ENCODE measurements around the gene SNAI3.

The SNAI3 gene

GRCh38 chr16:88721815-88722755, 35.8 kb upstream of the SNAI3 start:
- Histone ChIP-seq H3K4me1 (ENCODE audit: control insufficient read depth in 5 of 5, insufficient read depth in 5 of 5, low read length in 5 of 5) (peaks cover 0 to 24% (median 10%) of the 10 kb centered on the region in 5 donors), H3K9me3 (ENCODE audit: control insufficient read depth in 5 of 5, low read length in 5 of 5) (no peaks in the 10 kb centered on the region), H3K4me3 (ENCODE audit: low read depth in 1 of 5, low read length in 5 of 5) (no peak overlapping the region), H3K36me3 (ENCODE audit: control insufficient read depth in 5 of 5, insufficient read depth in 5 of 5, low read length in 5 of 5) (peaks cover 0 to 99% (median 97%) of the 10 kb centered on the region in 5 donors), H3K27me3 (ENCODE audit: control insufficient read depth in 5 of 5, insufficient read depth in 4 of 5, low read length in 5 of 5) (no peaks in the 10 kb centered on the region), H3K9ac (ENCODE audit: low read length in 5 of 5) (no peak overlapping the region), H3K27ac (ENCODE audit: low read depth, low read length) (no peak overlapping the region)

- Histone ChIP-seq H3K9me3 (ENCODE audit: control insufficient read depth in 5 of 5, low read length in 5 of 5) (no peaks in the 10 kb centered on the region), H3K4me3 (ENCODE audit: low read depth in 1 of 5, low read length in 5 of 5) (no peak overlapping the region), H3K27me3 (ENCODE audit: control insufficient read depth in 5 of 5, insufficient read depth in 4 of 5, low read length in 5 of 5) (no peaks in the 10 kb centered on the region), H3K9ac (ENCODE audit: low read length in 5 of 5) (no peak overlapping the region), H3K36me3 (ENCODE audit: control insufficient read depth in 5 of 5, insufficient read depth in 5 of 5, low read length in 5 of 5) (peaks cover 0 to 99% (median 97%) of the 10 kb centered on the region in 5 donors), H3K27ac (ENCODE audit: low read depth, low read length) (no peak overlapping the region), H3K4me1 (ENCODE audit: control insufficient read depth in 5 of 5, insufficient read depth in 5 of 5, low read length in 5 of 5) (peaks cover 0 to 24% (median 10%) of the 10 kb centered on the region in 5 donors)
These were observed 34.9 kb upstream of the SNAI3 start for GRCh38 chr16:88721236-88721635.

- no peak overlapping the region for H3K4me3 ChIP-seq (ENCODE audit: low read depth in 1 of 5, low read length in 5 of 5)
These were observed 34.2 kb upstream of the SNAI3 start for GRCh38 chr16:88720396-88720970.

GRCh38 chr16:88719933-88720296, 33.6 kb upstream of the SNAI3 start:
- H3K4me1 ChIP-seq (ENCODE audit: control insufficient read depth in 5 of 5, insufficient read depth in 5 of 5, low read length in 5 of 5), result peaks cover 0 to 24% (median 10%) of the 10 kb centered on the region in 5 donors
- H3K9ac ChIP-seq (ENCODE audit: low read length in 5 of 5), result no peak overlapping the region
- H3K36me3 ChIP-seq (ENCODE audit: control insufficient read depth in 5 of 5, insufficient read depth in 5 of 5, low read length in 5 of 5), result peaks cover 0 to 99% (median 97%) of the 10 kb centered on the region in 5 donors
- no peak overlapping the region for H3K27ac ChIP-seq (ENCODE audit: low read depth, low read length)
- no peaks in the 10 kb centered on the region for H3K27me3 ChIP-seq (ENCODE audit: control insufficient read depth in 5 of 5, insufficient read depth in 4 of 5, low read length in 5 of 5)
- no peaks in the 10 kb centered on the region for H3K9me3 ChIP-seq (ENCODE audit: control insufficient read depth in 5 of 5, low read length in 5 of 5)
- no peak overlapping the region for H3K4me3 ChIP-seq (ENCODE audit: low read depth in 1 of 5, low read length in 5 of 5)

More at GRCh38 chr16:88720396-88720970, 34.2 kb upstream of the SNAI3 start:
- Histone ChIP-seq H3K27ac (ENCODE audit: low read depth, low read length) (no peak overlapping the region), H3K9ac (ENCODE audit: low read length in 5 of 5) (no peak overlapping the region), H3K9me3 (ENCODE audit: control insufficient read depth in 5 of 5, low read length in 5 of 5) (no peaks in the 10 kb centered on the region), H3K27me3 (ENCODE audit: control insufficient read depth in 5 of 5, insufficient read depth in 4 of 5, low read length in 5 of 5) (no peaks in the 10 kb centered on the region), H3K4me1 (ENCODE audit: control insufficient read depth in 5 of 5, insufficient read depth in 5 of 5, low read length in 5 of 5) (peaks cover 0 to 24% (median 10%) of the 10 kb centered on the region in 5 donors), H3K36me3 (ENCODE audit: control insufficient read depth in 5 of 5, insufficient read depth in 5 of 5, low read length in 5 of 5) (peaks cover 0 to 99% (median 97%) of the 10 kb centered on the region in 5 donors)

GRCh38 chr16:88719267-88719932, 33.1 kb upstream of the SNAI3 start:
- Histone ChIP-seq H3K36me3 (ENCODE audit: control insufficient read depth in 5 of 5, insufficient read depth in 5 of 5, low read length in 5 of 5) (peaks cover 0 to 99% (median 97%) of the 10 kb centered on the region in 5 donors), H3K9me3 (ENCODE audit: control insufficient read depth in 5 of 5, low read length in 5 of 5) (no peaks in the 10 kb centered on the region), H3K4me3 (ENCODE audit: low read depth in 1 of 5, low read length in 5 of 5) (no peak overlapping the region), H3K27me3 (ENCODE audit: control insufficient read depth in 5 of 5, insufficient read depth in 4 of 5, low read length in 5 of 5) (no peaks in the 10 kb centered on the region), H3K9ac (ENCODE audit: low read length in 5 of 5) (no peak overlapping the region), H3K27ac (ENCODE audit: low read depth, low read length) (no peak overlapping the region), H3K4me1 (ENCODE audit: control insufficient read depth in 5 of 5, insufficient read depth in 5 of 5, low read length in 5 of 5) (peaks cover 0 to 24% (median 10%) of the 10 kb centered on the region in 5 donors)

GRCh38 chr16:88718178-88718577, 31.9 kb upstream of the SNAI3 start:
- H3K27ac ChIP-seq (ENCODE audit: low read depth, low read length), result no peak overlapping the region
- H3K4me3 ChIP-seq (ENCODE audit: low read depth in 1 of 5, low read length in 5 of 5), result no peak overlapping the region
- H3K4me1 ChIP-seq (ENCODE audit: control insufficient read depth in 5 of 5, insufficient read depth in 5 of 5, low read length in 5 of 5), result peaks cover 0 to 24% (median 10%) of the 10 kb centered on the region in 5 donors
- H3K9ac ChIP-seq (ENCODE audit: low read length in 5 of 5), result no peak overlapping the region
- H3K27me3 ChIP-seq (ENCODE audit: control insufficient read depth in 5 of 5, insufficient read depth in 4 of 5, low read length in 5 of 5), result no peaks in the 10 kb centered on the region
- H3K36me3 ChIP-seq (ENCODE audit: control insufficient read depth in 5 of 5, insufficient read depth in 5 of 5, low read length in 5 of 5), result peaks cover 0 to 100% (median 97%) of the 10 kb centered on the region in 5 donors
- H3K9me3 ChIP-seq (ENCODE audit: control insufficient read depth in 5 of 5, low read length in 5 of 5), result no peaks in the 10 kb centered on the region

- H3K9me3 ChIP-seq (ENCODE audit: control insufficient read depth in 5 of 5, low read length in 5 of 5), result no peaks in the 10 kb centered on the region
- H3K27ac ChIP-seq (ENCODE audit: low read depth, low read length), result no peak overlapping the region
- H3K4me3 ChIP-seq (ENCODE audit: low read depth in 1 of 5, low read length in 5 of 5), result no peak overlapping the region
- H3K9ac ChIP-seq (ENCODE audit: low read length in 5 of 5), result no peak overlapping the region
- H3K27me3 ChIP-seq (ENCODE audit: control insufficient read depth in 5 of 5, insufficient read depth in 4 of 5, low read length in 5 of 5), result no peaks in the 10 kb centered on the region
- H3K4me1 ChIP-seq (ENCODE audit: control insufficient read depth in 5 of 5, insufficient read depth in 5 of 5, low read length in 5 of 5), result peaks cover 0 to 24% (median 10%) of the 10 kb centered on the region in 5 donors
- H3K36me3 ChIP-seq (ENCODE audit: control insufficient read depth in 5 of 5, insufficient read depth in 5 of 5, low read length in 5 of 5), result peaks cover 0 to 85% (median 83%) of the 10 kb centered on the region in 5 donors
These were observed 30.3 kb upstream of the SNAI3 start for GRCh38 chr16:88716601-88717001.

GRCh38 chr16:88716201-88716600, 29.9 kb upstream of the SNAI3 start:
- Histone ChIP-seq H3K4me1 (ENCODE audit: control insufficient read depth in 5 of 5, insufficient read depth in 5 of 5, low read length in 5 of 5) (peaks cover 0 to 24% (median 10%) of the 10 kb centered on the region in 5 donors), H3K27me3 (ENCODE audit: control insufficient read depth in 5 of 5, insufficient read depth in 4 of 5, low read length in 5 of 5) (no peaks in the 10 kb centered on the region), H3K36me3 (ENCODE audit: control insufficient read depth in 5 of 5, insufficient read depth in 5 of 5, low read length in 5 of 5) (peaks cover 0 to 81% (median 79%) of the 10 kb centered on the region in 5 donors), H3K9me3 (ENCODE audit: control insufficient read depth in 5 of 5, low read length in 5 of 5) (no peaks in the 10 kb centered on the region), H3K9ac (ENCODE audit: low read length in 5 of 5) (no peak overlapping the region), H3K4me3 (ENCODE audit: low read depth in 1 of 5, low read length in 5 of 5) (no peak overlapping the region), H3K27ac (ENCODE audit: low read depth, low read length) (no peak overlapping the region)

- Histone ChIP-seq H3K4me1 (ENCODE audit: control insufficient read depth in 5 of 5, insufficient read depth in 5 of 5, low read length in 5 of 5) (peaks cover 0 to 24% (median 10%) of the 10 kb centered on the region in 5 donors), H3K27ac (ENCODE audit: low read depth, low read length) (no peak overlapping the region), H3K4me3 (ENCODE audit: low read depth in 1 of 5, low read length in 5 of 5) (no peak overlapping the region), H3K27me3 (ENCODE audit: control insufficient read depth in 5 of 5, insufficient read depth in 4 of 5, low read length in 5 of 5) (no peaks in the 10 kb centered on the region), H3K9ac (ENCODE audit: low read length in 5 of 5) (no peak overlapping the region), H3K36me3 (ENCODE audit: control insufficient read depth in 5 of 5, insufficient read depth in 5 of 5, low read length in 5 of 5) (peaks cover 0 to 74% (median 72%) of the 10 kb centered on the region in 5 donors), H3K9me3 (ENCODE audit: control insufficient read depth in 5 of 5, low read length in 5 of 5) (no peaks in the 10 kb centered on the region)
These were observed 29.2 kb upstream of the SNAI3 start for GRCh38 chr16:88715312-88716190.
